HG02870 (cell line): ENCODE results near the gene ARHGEF28.

Experiments
- ATAC-seq: cut with Tn5 transposase; IDR thresholded peaks from one replicate; pipeline ENCODE4 v1.9.1; 2021; ENCODE audit warnings: mild to moderate bottlenecking, moderate library complexity; ENCODE audit not compliant: unreplicated experiment

The ARHGEF28 gene

GRCh38 chr5:73844165-73844564, 218.2 kb downstream of the ARHGEF28 start:
- no peak for ATAC-seq

GRCh38 chr5:73851471-73852181, 225.6 kb downstream of the ARHGEF28 start:
- ATAC-seq: no peak

- ATAC-seq: no peak
Observed at GRCh38 chr5:73853091-73853490, 227.1 kb downstream of the ARHGEF28 start.

GRCh38 chr5:73856997-73857396, 231.0 kb downstream of the ARHGEF28 start:
- ATAC-seq: no peak

GRCh38 chr5:73857446-73857845, 231.4 kb downstream of the ARHGEF28 start:
- no peak for ATAC-seq

GRCh38 chr5:73858054-73858453, 232.1 kb downstream of the ARHGEF28 start:
- no peak for ATAC-seq

GRCh38 chr5:73858776-73859175, 232.8 kb downstream of the ARHGEF28 start:
- ATAC-seq: no peak

GRCh38 chr5:73859696-73860095, 233.7 kb downstream of the ARHGEF28 start:
- ATAC-seq: no peak

- no peak for ATAC-seq
Observed at GRCh38 chr5:73861313-73861988, 235.5 kb downstream of the ARHGEF28 start.

GRCh38 chr5:73862796-73863195, 236.8 kb downstream of the ARHGEF28 start:
- ATAC-seq: no peak

GRCh38 chr5:73863876-73864275, 237.9 kb downstream of the ARHGEF28 start:
- no peak for ATAC-seq

GRCh38 chr5:73865315-73865714, 239.3 kb downstream of the ARHGEF28 start:
- no peak for ATAC-seq

GRCh38 chr5:73867345-73868335, 241.6 kb downstream of the ARHGEF28 start:
- no peak for ATAC-seq

- ATAC-seq: no peak
Observed at GRCh38 chr5:73883646-73884045, 257.6 kb downstream of the ARHGEF28 start.

GRCh38 chr5:73887688-73888087, 261.7 kb downstream of the ARHGEF28 start:
- no peak for ATAC-seq

GRCh38 chr5:73890569-73890968, 264.6 kb downstream of the ARHGEF28 start:
- no peak for ATAC-seq

GRCh38 chr5:73892218-73892617, 266.2 kb downstream of the ARHGEF28 start:
- ATAC-seq: no peak

- no peak for ATAC-seq
Observed at GRCh38 chr5:73892806-73893205, 266.8 kb downstream of the ARHGEF28 start.

GRCh38 chr5:73893813-73894212, 267.8 kb downstream of the ARHGEF28 start:
- ATAC-seq: no peak

- ATAC-seq: no peak
Observed at GRCh38 chr5:73894860-73895259, 268.9 kb downstream of the ARHGEF28 start.

- ATAC-seq: no peak
Observed at GRCh38 chr5:73895471-73895870, 269.5 kb downstream of the ARHGEF28 start.
